ENCODE data around the gene NKD2.

The NKD2 gene

GRCh38 chr5:1001406-1002270 is 7.0 kb upstream of the NKD2 start:
- DNase-seq, result no peak

DNA sequence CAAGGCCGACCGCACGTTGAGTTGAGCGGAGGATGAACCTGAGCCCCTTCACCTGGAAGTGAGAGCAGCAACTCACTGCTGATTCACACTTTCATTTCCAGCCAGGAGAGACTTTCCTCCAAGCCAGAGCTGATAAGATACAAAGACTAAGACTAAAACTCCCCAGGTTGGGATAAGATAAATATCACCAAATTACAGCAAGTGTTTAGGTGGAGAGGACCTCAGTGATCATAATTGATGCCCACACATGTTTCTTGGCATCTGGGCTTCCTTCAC is 6.4 kb upstream of the NKD2 start:
- DNase-seq, result no peak

DNA sequence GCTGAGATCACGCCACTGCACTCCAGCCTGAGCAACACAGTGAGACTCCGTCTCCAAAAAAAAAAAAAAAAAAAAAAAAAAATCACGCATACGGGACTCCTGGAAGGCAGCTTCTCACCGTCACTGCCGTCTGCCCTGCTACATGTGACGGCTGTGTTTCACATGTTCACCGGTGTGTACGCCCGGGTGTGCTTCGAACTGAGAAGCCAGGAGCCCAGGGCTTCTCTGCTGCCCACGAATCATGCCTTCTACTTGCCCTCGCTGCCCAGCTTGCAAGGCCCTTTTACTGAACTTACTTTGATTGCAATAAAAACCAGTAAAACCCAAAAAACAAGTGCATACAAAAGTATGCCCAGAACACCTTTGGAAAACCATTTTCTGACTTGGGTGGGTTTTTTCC is 5.8 kb upstream of the NKD2 start:
- no peak for DNase-seq

- DNase-seq, result no peak
Observed at GRCh38 chr5:1003296-1003937, 5.2 kb upstream of the NKD2 start.

- no peak for DNase-seq
Observed at GRCh38 chr5:1004461-1005248, 3.9 kb upstream of the NKD2 start.

GRCh38 chr5:1005249-1005851 is 3.3 kb upstream of the NKD2 start:
- no peak for DNase-seq

DNA sequence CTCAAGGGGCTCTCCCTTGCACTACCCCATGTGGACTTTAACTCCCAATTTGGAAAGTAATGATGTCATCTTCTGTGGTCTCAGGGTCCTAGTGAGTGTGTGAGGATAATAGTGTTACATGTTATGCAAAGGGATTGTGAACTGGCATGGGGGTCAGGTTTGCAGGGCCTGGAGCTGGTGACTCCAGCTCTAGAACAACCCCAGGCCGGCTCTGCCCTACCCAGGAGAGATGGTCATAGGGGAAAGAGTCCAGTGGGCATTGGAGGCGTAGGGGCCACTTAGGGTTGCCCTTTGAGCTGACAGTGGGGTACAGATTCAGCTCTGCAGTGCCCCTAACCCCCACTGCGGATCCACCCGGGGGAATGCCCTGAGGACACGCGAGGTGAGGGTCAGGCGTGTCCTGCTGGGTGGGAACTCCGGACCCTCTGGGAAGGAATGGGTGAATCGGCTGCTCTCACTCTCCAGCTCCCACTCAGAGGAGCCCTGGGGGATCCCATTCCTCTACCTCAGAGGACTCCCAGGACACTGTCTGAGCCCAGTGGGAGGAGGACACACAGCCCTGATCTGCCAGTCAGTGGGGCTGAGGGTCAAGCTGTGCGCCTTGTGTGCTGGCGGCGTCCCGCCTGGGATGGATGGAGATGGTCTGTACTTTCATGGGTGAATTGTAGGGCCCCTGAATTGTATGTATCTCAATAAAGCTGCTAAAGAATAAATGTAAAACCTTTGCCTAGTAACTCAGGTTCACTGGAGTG is 2.5 kb upstream of the NKD2 start:
- DNase-seq, result no peak

- no peak for DNase-seq
Observed at GRCh38 chr5:1006656-1007071, 1.9 kb upstream of the NKD2 start.

GRCh38 chr5:1007221-1007680 is 1.4 kb upstream of the NKD2 start:
- DNase-seq, result no peak

- DNase-seq, result no peak
Observed at GRCh38 chr5:1007681-1008450, 736 bp upstream of the NKD2 start.

DNA sequence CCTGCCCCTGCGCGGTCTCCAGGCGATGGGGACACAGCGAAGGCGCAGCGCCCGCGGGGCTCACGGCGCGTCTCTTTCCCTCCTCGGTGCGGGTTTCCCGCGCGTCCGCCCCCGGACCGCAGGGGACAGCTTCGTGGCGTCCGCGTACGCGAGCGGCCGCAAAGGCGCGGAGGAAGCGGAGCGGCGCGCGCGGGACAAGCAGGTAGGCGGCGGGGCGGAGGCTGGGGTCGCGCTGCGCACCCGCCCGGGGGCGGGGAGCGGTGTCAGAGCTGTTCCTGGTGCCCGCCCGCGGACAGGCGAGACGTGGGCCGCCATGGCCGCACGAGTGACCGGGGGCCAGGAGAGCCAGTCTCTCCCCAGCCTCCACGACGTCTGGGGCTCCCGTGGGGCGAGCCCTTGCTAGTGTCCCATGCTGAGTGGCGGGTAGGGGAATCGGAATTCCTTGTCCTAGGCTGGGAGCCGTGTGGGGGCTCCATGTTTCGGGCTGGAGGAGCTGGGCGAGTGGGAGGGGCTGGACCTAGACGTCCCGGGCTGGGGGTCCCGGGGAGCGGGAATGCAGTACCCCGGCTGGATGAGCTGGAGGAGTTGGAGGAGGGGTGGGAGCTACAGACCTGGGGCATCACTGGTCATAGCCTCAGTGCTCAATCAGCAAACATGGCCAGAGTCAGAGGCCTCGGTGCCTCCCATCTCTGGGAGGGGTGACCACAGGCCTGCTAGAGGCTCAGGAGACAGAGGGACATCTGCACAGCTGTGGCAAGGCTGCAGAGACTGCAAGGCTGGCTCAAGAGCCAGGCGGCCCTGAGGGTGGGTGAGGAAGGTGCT is 968 bp downstream of the NKD2 start:
- no peak for DNase-seq

DNA sequence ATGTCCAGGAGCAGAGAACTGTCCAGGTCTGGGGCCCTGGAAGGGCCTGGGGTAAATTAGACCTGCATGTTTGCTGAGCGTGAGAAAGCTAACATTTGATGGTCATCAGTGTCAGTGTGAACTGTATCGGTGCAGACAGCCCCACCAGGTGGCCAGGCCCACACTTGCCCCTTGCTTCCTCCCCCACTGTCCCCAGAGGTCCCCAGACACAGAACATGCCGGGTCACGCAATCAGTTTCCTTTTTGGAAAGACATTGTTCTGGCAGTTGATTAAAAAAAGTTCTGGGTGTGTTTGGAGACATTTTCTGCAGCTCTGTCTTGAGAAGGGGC is 1.5 kb downstream of the NKD2 start:
- DNase-seq, result no peak

- DNase-seq, result no peak
Observed at GRCh38 chr5:1010641-1011046, 2.0 kb downstream of the NKD2 start.

- DNase-seq, result no peak
Observed at GRCh38 chr5:1011226-1011631, 2.6 kb downstream of the NKD2 start.

GRCh38 chr5:1011741-1012312 is 3.2 kb downstream of the NKD2 start:
- no peak for DNase-seq

DNA sequence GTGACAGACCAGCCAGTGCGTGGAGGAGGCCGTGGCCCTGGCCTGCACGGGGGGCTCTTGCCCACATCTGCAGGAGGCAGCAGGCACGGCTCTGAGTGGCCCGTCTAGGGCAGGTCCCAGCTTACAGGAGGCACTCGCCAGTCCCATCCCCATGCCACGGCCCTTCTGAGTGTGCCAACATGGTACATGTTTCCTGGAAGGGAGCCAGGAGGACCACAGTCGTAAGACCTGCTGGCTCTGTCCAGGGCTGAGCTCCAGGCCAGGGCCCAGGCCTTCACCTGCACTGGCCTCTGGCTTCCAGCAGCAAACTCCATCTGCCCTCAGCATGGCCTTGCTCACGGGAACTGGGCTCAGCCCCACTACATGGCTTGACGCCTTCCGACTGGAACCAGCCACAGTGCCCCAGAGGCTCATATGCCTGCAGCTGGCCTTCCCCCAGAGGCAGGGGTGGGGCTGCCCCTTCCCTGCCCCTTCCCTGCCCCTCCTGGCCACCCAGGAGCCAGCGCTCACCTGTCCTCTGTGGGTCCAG is 3.8 kb downstream of the NKD2 start:
- no peak for DNase-seq

DNA sequence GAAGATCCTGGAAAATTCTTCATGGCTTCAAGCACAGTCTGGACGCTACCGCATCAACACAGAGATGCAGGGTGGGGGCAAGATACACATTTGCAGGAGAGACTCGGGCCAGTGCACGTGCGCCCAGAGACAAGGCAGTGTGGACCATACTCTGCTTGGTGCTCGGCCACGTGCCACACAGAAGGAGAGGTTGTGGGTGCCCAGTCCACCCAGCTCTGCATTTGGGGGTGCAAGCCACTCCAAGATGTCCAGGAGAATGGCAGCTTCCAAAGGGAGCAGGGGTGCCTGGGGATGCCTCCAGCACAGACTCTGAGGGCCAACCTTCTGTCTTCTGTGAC is 4.3 kb downstream of the NKD2 start:
- no peak for DNase-seq

- DNase-seq, result no peak
Observed at GRCh38 chr5:1013238-1013947, 4.8 kb downstream of the NKD2 start.

DNA sequence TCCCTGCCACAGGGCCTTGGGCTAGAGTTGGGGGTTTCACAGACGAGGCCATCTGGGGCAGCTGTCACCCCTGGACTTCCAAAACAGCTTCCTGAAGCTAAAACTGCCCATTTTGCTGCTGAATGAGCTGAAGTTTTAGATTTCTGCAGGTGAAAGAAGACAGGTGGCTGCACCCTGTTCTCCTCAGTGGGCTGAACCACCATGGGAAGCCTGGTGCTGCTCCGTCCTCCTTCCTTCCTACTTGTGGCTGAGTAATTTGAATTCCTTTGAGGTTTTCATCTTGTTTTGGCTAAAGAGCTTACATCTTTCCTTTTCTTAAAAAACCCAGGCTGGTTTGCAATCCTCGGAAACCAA is 5.3 kb downstream of the NKD2 start:
- DNase-seq, result no peak

DNA sequence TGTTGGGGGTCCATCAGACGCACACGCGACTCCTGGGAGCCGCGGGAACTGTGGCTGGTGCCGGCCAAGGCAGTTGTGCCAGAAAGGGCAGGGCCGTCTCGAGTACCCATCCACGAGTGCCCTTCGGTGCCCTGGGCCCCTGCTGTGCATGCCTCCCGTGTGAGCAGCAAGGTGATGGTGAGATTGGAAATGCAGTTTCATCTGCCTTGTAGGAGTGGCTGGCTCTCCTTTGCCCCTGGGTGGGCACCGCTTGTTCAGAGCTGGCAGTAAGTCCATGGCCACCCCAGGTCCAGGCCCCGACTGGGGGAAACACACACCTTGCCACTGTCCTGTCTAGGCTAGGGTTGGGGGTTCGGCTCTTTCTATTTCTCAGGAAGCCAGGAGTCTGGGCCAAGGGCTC is 5.7 kb downstream of the NKD2 start:
- DNase-seq, result no peak
